GM12873 (cell line): ENCODE measurements around the gene ARHGAP25.

Source experiments
- CTCF ChIP-seq: IDR thresholded peaks from 2 replicates; pipeline ENCODE4 v1.5.1; 2012; ENCODE audit warnings: low read depth, mild to moderate bottlenecking, moderate library complexity, low read length, control low read depth; ENCODE audit not compliant: insufficient read depth; ENCODE audit errors: missing control alignments

The ARHGAP25 gene

GRCh38 chr2:68727683-68728375 is 6.8 kb upstream of the ARHGAP25 start:
- TF ChIP-seq CTCF: no peak

GRCh38 chr2:68730828-68731227 is 3.8 kb upstream of the ARHGAP25 start:
- no peak for TF ChIP-seq CTCF

- TF ChIP-seq CTCF: no peak
Measured at GRCh38 chr2:68732036-68732932, 2.3 kb upstream of the ARHGAP25 start.

- no peak for TF ChIP-seq CTCF
Measured at GRCh38 chr2:68733365-68733764, 1.2 kb upstream of the ARHGAP25 start.

- no peak for TF ChIP-seq CTCF
Measured at GRCh38 chr2:68734176-68734575, 435 bp upstream of the ARHGAP25 start.

DNA sequence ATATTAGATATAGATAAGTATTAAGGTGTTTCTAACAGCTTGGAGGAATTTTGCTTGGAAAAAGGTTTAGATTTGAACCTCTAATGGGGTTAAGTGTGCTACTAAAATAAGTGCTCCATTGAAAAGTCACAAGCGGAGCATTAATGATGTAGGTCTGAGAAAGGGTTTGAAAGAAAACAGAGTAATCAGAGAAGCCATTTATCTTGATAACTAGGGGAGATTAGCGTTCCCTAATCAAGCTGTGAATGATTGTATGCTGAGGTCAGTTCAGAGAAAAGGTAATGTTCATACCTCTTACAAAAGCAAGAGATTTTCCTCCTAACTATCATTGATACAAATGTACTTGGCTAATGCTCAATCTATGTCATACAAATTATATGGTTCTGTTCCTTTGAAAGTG is 1.5 kb downstream of the ARHGAP25 start:
- TF ChIP-seq CTCF: no peak

DNA sequence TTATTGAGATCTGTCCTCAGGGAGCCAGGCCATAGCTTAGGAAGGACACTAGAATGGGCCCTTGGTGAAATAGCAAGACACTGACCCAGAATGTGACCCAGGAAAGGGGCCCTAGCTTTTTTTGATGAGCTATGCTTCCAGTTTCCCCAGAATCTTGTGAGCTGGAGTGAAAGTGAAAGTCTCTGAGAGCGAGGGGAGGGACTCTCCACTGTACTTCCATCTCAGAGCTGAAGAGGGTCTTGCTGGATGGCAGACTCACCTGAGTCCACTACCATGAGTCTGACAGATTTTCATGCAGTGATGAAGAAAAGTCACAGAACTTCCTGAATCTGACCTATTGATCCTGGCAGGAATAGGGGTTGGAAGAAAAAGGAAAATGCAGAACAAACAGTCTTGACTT is 3.1 kb downstream of the ARHGAP25 start:
- no peak for TF ChIP-seq CTCF
